Endothelial cell of umbilical vein (primary cell): ENCODE measurements around the gene TCEAL4.

Experiments
- CTCF ChIP-seq, 2 donors: IDR thresholded peaks; 1 replicate in 1 of 2; 2 replicates in 1 of 2; pipeline ENCODE4 v1.5.1; 2011; ENCODE audit warnings: low read length in 2 of 2, mild to moderate bottlenecking in 2 of 2, moderate library complexity in 2 of 2, control low read depth in 1 of 2, inconsistent platforms in 1 of 2, low read depth in 1 of 2; ENCODE audit not compliant: insufficient read depth in 1 of 2; ENCODE audit errors: extremely low read depth in 1 of 2
- POLR2AphosphoS5 ChIP-seq: IDR thresholded peaks from 2 replicates; pipeline ENCODE4 v1.6.1; 2012; ENCODE audit warnings: low read depth, mild to moderate bottlenecking, control low read depth, low read length, moderate library complexity; ENCODE audit not compliant: insufficient read depth

GRCh38 chrX:103536732-103537131 lies 48.6 kb upstream of the TCEAL4 start:
- TF ChIP-seq POLR2AphosphoS5 (no peak), CTCF (IDR thresholded peaks at IDR 0.05; ENCODE audit: extremely low read depth in 1 of 2, insufficient read depth in 1 of 2, low read depth in 1 of 2, low read length in 2 of 2) (no peak)
